T-helper 2 cell treated with Interferon-gamma antibody and Interleukin-4, amounts not matched to agents 5 μg/mL and 100 μg/mL, for 36 hours (primary cell): Measurements from ENCODE around the gene KCNK18.

Experiments used
- DNase-seq: peaks from one replicate; pipeline ENCODE4 v3.0.0; 2021; ENCODE audit warnings: low spot score
- H3K27ac Mint-ChIP-seq: one replicate; pipeline ENCODE4 v1.8.0; 2021; ENCODE audit warnings: mild to moderate bottlenecking, mixed read lengths
- H3K27me3 Mint-ChIP-seq: one replicate; pipeline ENCODE4 v1.8.0; 2021; ENCODE audit warnings: low read depth, mixed read lengths
- H3K36me3 Mint-ChIP-seq: one replicate; pipeline ENCODE4 v1.8.0; 2021; ENCODE audit warnings: low read depth, mixed read lengths
- H3K4me1 Mint-ChIP-seq: one replicate; pipeline ENCODE4 v1.8.0; 2021; ENCODE audit warnings: low read depth, mixed read lengths
- H3K4me3 Mint-ChIP-seq: one replicate; pipeline ENCODE4 v1.8.0; 2022; ENCODE audit warnings: mild to moderate bottlenecking, moderate library complexity, mixed read lengths
- H3K9me3 Mint-ChIP-seq: one replicate; pipeline ENCODE4 v1.8.0; 2021; ENCODE audit warnings: mixed read lengths

Gene KCNK18

GRCh38 chr10:117197189-117197588 is at the start of gene KCNK18:
Gene KCNK18 (plus strand): TSS chr10:117197489. CDS start chr10:117197489, 0 bp downstream.
- H3K27ac Mint-ChIP-seq, result no peak within 1 kb of the TSS
- H3K4me1 Mint-ChIP-seq, result no peaks in the 10 kb centered on the region
- no peaks in the 10 kb centered on the region for H3K36me3 Mint-ChIP-seq
- H3K4me3 Mint-ChIP-seq, result no peak within 1 kb of the TSS
- no peak for DNase-seq
- peaks cover 5% of the 10 kb centered on the region for H3K9me3 Mint-ChIP-seq
- no peaks in the 10 kb centered on the region for H3K27me3 Mint-ChIP-seq

GRCh38 chr10:117148284-117148683 is 49.0 kb upstream of the KCNK18 start:
- Mint-ChIP-seq H3K9me3 (peaks cover 6% of the 10 kb centered on the region), H3K36me3 (no peaks in the 10 kb centered on the region), H3K4me1 (no peaks in the 10 kb centered on the region), H3K27ac (no peak overlapping the region), H3K27me3 (peaks cover 13% of the 10 kb centered on the region), H3K4me3 (no peak overlapping the region)
- no peak for DNase-seq

- Mint-ChIP-seq H3K9me3 (no peaks in the 10 kb centered on the region), H3K4me1 (no peaks in the 10 kb centered on the region), H3K4me3 (no peak overlapping the region), H3K36me3 (no peaks in the 10 kb centered on the region), H3K27ac (no peak overlapping the region), H3K27me3 (peaks cover 29% of the 10 kb centered on the region)
- DNase-seq, result no peak
Measured at GRCh38 chr10:117152668-117153067, 44.6 kb upstream of the KCNK18 start.

GRCh38 chr10:117158297-117158696 is 39.0 kb upstream of the KCNK18 start:
- H3K9me3 Mint-ChIP-seq, result no peaks in the 10 kb centered on the region

GRCh38 chr10:117159390-117159789 is 37.9 kb upstream of the KCNK18 start:
- Mint-ChIP-seq H3K4me1 (peaks cover 2% of the 10 kb centered on the region), H3K36me3 (peaks cover 1% of the 10 kb centered on the region), H3K9me3 (no peaks in the 10 kb centered on the region), H3K27me3 (peaks cover 68% of the 10 kb centered on the region), H3K4me3 (no peak overlapping the region), H3K27ac (no peak overlapping the region)
- no peak for DNase-seq

More at GRCh38 chr10:117158297-117158696, 39.0 kb upstream of the KCNK18 start:
- Mint-ChIP-seq H3K36me3 (peaks cover 1% of the 10 kb centered on the region), H3K27me3 (peaks cover 65% of the 10 kb centered on the region), H3K4me1 (peaks cover 2% of the 10 kb centered on the region), H3K4me3 (no peak overlapping the region), H3K27ac (no peak overlapping the region)
- no peak for DNase-seq

- Mint-ChIP-seq H3K9me3 (no peaks in the 10 kb centered on the region), H3K4me1 (peaks cover 2% of the 10 kb centered on the region), H3K4me3 (no peak overlapping the region), H3K27ac (no peak overlapping the region), H3K36me3 (peaks cover 1% of the 10 kb centered on the region), H3K27me3 (peaks cover 76% of the 10 kb centered on the region)
- DNase-seq, result no peak
Measured at GRCh38 chr10:117160567-117160966, 36.7 kb upstream of the KCNK18 start.

- no peaks in the 10 kb centered on the region for H3K9me3 Mint-ChIP-seq
- no peak overlapping the region for H3K27ac Mint-ChIP-seq
- no peak for DNase-seq
- peaks cover 1% of the 10 kb centered on the region for H3K36me3 Mint-ChIP-seq
- peaks cover 2% of the 10 kb centered on the region for H3K4me1 Mint-ChIP-seq
- peaks cover 82% of the 10 kb centered on the region for H3K27me3 Mint-ChIP-seq
- H3K4me3 Mint-ChIP-seq, result no peak overlapping the region
Measured at GRCh38 chr10:117161386-117162033, 35.8 kb upstream of the KCNK18 start.

GRCh38 chr10:117162093-117163060 is 34.9 kb upstream of the KCNK18 start:
- H3K27ac Mint-ChIP-seq, result peak overlapping the region; percentile 58
- H3K36me3 Mint-ChIP-seq, result peaks cover 1% of the 10 kb centered on the region
- peaks cover 87% of the 10 kb centered on the region for H3K27me3 Mint-ChIP-seq
- H3K4me3 Mint-ChIP-seq, result no peak overlapping the region
- H3K9me3 Mint-ChIP-seq, result no peaks in the 10 kb centered on the region
- H3K4me1 Mint-ChIP-seq, result peaks cover 3% of the 10 kb centered on the region
- DNase-seq, result no peak

- H3K27ac Mint-ChIP-seq, result no peak overlapping the region
- H3K4me3 Mint-ChIP-seq, result no peak overlapping the region
- no peak for DNase-seq
- H3K9me3 Mint-ChIP-seq, result no peaks in the 10 kb centered on the region
- peaks cover 85% of the 10 kb centered on the region for H3K27me3 Mint-ChIP-seq
- peaks cover 3% of the 10 kb centered on the region for H3K4me1 Mint-ChIP-seq
- H3K36me3 Mint-ChIP-seq, result peaks cover 1% of the 10 kb centered on the region
Measured at GRCh38 chr10:117163061-117163953, 34.0 kb upstream of the KCNK18 start.

GRCh38 chr10:117163954-117164548 is 33.2 kb upstream of the KCNK18 start:
- Mint-ChIP-seq H3K4me1 (peaks cover 4% of the 10 kb centered on the region), H3K27me3 (peaks cover 86% of the 10 kb centered on the region), H3K4me3 (no peak overlapping the region), H3K9me3 (no peaks in the 10 kb centered on the region), H3K36me3 (peaks cover 1% of the 10 kb centered on the region), H3K27ac (no peak overlapping the region)
- DNase-seq, result no peak

GRCh38 chr10:117164592-117165537 is 32.4 kb upstream of the KCNK18 start:
- Mint-ChIP-seq H3K4me3 (no peak overlapping the region), H3K4me1 (peaks cover 5% of the 10 kb centered on the region)

GRCh38 chr10:117165538-117166417 is 31.5 kb upstream of the KCNK18 start:
- Mint-ChIP-seq H3K27ac (no peak overlapping the region), H3K4me3 (no peak overlapping the region), H3K36me3 (peaks cover 1% of the 10 kb centered on the region), H3K27me3 (peaks cover 86% of the 10 kb centered on the region), H3K4me1 (peaks cover 5% of the 10 kb centered on the region), H3K9me3 (no peaks in the 10 kb centered on the region)
- no peak for DNase-seq

More at GRCh38 chr10:117164592-117165537, 32.4 kb upstream of the KCNK18 start:
- Mint-ChIP-seq H3K9me3 (no peaks in the 10 kb centered on the region), H3K27me3 (peaks cover 86% of the 10 kb centered on the region), H3K27ac (no peak overlapping the region), H3K36me3 (peaks cover 1% of the 10 kb centered on the region)
- no peak for DNase-seq
